Upper lobe of left lung (tissue), 6 donors: ENCODE results near the gene SHCBP1L. TPM values are rescaled to one million over a fixed set of nuclear protein-coding genes. Genes with fewer than 3 reads are reported as not detected.
"Not testable (repeated sequence)": the region's sequence is repeated elsewhere in the genome, so short reads cannot be mapped to it uniquely, and the experiment has no call there.

Experiments
- ATAC-seq, 2 donors: fragments of 200-7000 bp; cut with Tn5 transposase; one replicate each; pipeline ENCODE4 v1.9.1; 2022; ENCODE audit warnings: mild to moderate bottlenecking in 2 of 2, moderate library complexity in 2 of 2; ENCODE audit not compliant: low FRiP score in 2 of 2
- DNase-seq, 2 donors: peaks; one replicate each; pipeline ENCODE4 v3.0.0-alpha.2; 2019 to 2020
- H3K27ac ChIP-seq, 4 donors: fragments of 200-600 bp; sonication (generic); one replicate each; pipeline ENCODE4 v1.5.1; 2016 to 2019
- H3K27me3 ChIP-seq, 4 donors: fragments of 200-600 bp; sonication (generic); one replicate each; pipeline ENCODE4 v1.5.1; 2017 to 2019
- H3K36me3 ChIP-seq, 4 donors: fragments of 200-600 bp; sonication (generic); one replicate each; pipeline ENCODE4 v1.5.1; 2016 to 2019
- H3K4me1 ChIP-seq, 4 donors: fragments of 200-600 bp; sonication (generic); one replicate each; pipeline ENCODE4 v1.5.1; 2018 to 2019
- H3K4me3 ChIP-seq, 4 donors: fragments of 200-600 bp; sonication (generic); one replicate each; pipeline ENCODE4 v1.5.1; 2017 to 2019; ENCODE audit warnings: mild to moderate bottlenecking in 2 of 4, moderate library complexity in 1 of 4
- H3K9me3 ChIP-seq, 4 donors: fragments of 200-600 bp; sonication (generic); one replicate each; pipeline ENCODE4 v1.5.1; 2018 to 2019
- EP300 ChIP-seq, 4 donors: sonication (generic); formaldehyde crosslinking; IDR thresholded peaks; one replicate each; pipeline ENCODE4 v1.5.1; 2017; ENCODE audit warnings: antibody characterized with exemption in 4 of 4, control low read depth in 2 of 4
- POLR2A ChIP-seq, 4 donors: fragments of 450-650 bp; IDR thresholded peaks; one replicate each; pipeline ENCODE4 v1.5.1; 2016 to 2017; ENCODE audit warnings: antibody characterized with exemption in 4 of 4, mild to moderate bottlenecking in 2 of 4
- POLR2AphosphoS5 ChIP-seq, 2 donors: sonication (generic); formaldehyde crosslinking; IDR thresholded peaks; one replicate each; pipeline ENCODE4 v1.5.1; 2017; ENCODE audit warnings: antibody characterized with exemption in 2 of 2
- WGBS, 2 donors: methylation state at CpG; one replicate each; pipeline ENCODE4 v1.1.5; 2017 to 2018; 5-methylcytosine and 5-hydroxymethylcytosine counted together
- total RNA-seq, 6 donors: library from RNA; depleted of rRNA in 4 of 6; stranded (reverse); fragments of >200 nt in 4 of 6; gene quantifications; one replicate each; pipeline versions ENCODE4 v1.1.0 to v1.2.1, GENCODE V29; 2016 to 2021
- TF ChIP-seq, protein P1 (sequence below), 6 experiments: fragments of 450-650 bp in 4 of 6; fragments of 200-600 bp in 2 of 6; sonication (generic) in 2 of 6; IDR thresholded peaks; one replicate each; pipeline ENCODE4 v1.5.1; 2016 to 2019; ENCODE audit warnings: antibody characterized with exemption in 6 of 6
- donor health status: DM: no; HTN: no; CAD: no; lungs with moderate emphysema.
- donor health status: DM: no; HTN: yes; CAD: no; lungs with severe emphysema.

Gene SHCBP1L
- total RNA-seq, 6 donors from 2014 or later: not detected

DNA sequence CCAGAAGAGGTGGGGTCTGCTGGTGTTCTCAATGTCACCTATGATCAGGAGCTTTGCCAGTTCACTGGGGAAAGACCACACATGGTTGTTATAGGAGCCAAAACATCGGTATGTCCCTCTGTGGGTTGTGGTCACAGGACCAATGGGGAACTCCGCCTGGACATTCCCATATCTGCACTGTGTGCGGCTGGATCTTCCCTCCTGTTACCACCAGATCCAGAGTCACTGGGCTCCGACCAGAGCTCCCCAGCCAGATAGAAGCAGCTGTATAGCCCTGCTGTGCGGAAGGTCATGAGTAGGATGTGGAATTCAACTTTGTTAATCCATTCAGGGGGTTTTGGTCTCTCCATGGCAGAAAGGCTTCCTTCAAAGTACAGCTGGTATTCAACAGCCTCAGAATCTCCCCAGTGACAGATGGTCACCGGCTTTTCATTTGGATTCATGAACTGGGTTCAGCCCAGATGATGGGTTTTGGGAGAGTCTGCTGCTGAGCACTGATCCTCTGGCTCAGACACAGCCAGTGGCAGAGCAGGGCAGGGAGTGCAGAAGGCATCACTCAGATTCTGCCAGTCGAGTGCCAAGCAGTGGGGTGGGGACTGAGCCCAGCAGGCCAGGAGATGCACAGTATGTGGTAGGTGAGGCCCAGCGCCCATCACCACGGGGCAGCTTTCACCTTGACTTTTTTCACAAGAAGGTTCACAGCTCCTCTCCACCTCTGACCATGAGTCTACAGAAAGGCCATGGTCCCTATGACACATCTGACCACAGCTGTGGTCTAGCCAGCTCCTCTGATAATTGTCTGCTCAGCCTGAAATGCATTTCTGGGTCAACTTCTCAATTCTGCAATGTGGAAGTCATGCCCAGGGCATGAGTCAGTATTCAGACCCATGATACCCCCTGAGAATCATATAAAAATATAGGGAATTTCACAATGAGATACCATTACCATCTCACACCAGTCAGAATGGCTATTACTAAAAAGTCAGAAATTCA, 2.9 kb upstream of the SHCBP1L start:
- H3K4me3 ChIP-seq: no peak overlapping the region
- ATAC-seq: peak; percentile 45 to 82
- H3K27me3 ChIP-seq: peaks cover 0 to 11% (median 7%) of the 10 kb centered on the region in 4 donors
- no peaks in the 10 kb centered on the region for H3K9me3 ChIP-seq
- no peak for DNase-seq
- H3K4me1 ChIP-seq: peaks cover 0 to 8% (median 5%) of the 10 kb centered on the region in 4 donors
- peak in 1 of 2 donors; percentile 23 for TF ChIP-seq POLR2AphosphoS5 (IDR thresholded peaks at IDR 0.05)
- TF ChIP-seq POLR2A (IDR thresholded peaks at IDR 0.05): no peak
- TF ChIP-seq, protein P1, sequence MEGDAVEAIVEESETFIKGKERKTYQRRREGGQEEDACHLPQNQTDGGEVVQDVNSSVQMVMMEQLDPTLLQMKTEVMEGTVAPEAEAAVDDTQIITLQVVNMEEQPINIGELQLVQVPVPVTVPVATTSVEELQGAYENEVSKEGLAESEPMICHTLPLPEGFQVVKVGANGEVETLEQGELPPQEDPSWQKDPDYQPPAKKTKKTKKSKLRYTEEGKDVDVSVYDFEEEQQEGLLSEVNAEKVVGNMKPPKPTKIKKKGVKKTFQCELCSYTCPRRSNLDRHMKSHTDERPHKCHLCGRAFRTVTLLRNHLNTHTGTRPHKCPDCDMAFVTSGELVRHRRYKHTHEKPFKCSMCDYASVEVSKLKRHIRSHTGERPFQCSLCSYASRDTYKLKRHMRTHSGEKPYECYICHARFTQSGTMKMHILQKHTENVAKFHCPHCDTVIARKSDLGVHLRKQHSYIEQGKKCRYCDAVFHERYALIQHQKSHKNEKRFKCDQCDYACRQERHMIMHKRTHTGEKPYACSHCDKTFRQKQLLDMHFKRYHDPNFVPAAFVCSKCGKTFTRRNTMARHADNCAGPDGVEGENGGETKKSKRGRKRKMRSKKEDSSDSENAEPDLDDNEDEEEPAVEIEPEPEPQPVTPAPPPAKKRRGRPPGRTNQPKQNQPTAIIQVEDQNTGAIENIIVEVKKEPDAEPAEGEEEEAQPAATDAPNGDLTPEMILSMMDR (IDR thresholded peaks at IDR 0.05): no peak
- TF ChIP-seq EP300 (IDR thresholded peaks at IDR 0.05): no peak
- H3K36me3 ChIP-seq: no peaks in the 10 kb centered on the region
- H3K27ac ChIP-seq: no peak overlapping the region
- WGBS, 2 donors: 92 to 93% methylated on average over 5 to 9 of the region's 9 CpGs

GRCh38 chr1:182953826-182954225, 860 bp upstream of the SHCBP1L start:
- Histone ChIP-seq H3K4me1 (peaks cover 0 to 8% (median 5%) of the 10 kb centered on the region in 4 donors), H3K4me3 (no peak overlapping the region), H3K27me3 (peaks cover 0 to 11% (median 7%) of the 10 kb centered on the region in 4 donors), H3K27ac (no peak overlapping the region), H3K9me3 (no peaks in the 10 kb centered on the region), H3K36me3 (no peaks in the 10 kb centered on the region)
- 85 to 87% methylated on average over 3 of the region's 3 CpGs for WGBS, 2 donors
- TF ChIP-seq, protein P1 (IDR thresholded peaks at IDR 0.05): no peak
- TF ChIP-seq POLR2A (IDR thresholded peaks at IDR 0.05) (no peak), POLR2AphosphoS5 (IDR thresholded peaks at IDR 0.05) (no peak)
- ATAC-seq (no peak), DNase-seq (no peak)

GRCh38 chr1:182943336-182943735, 9.6 kb downstream of the SHCBP1L start:
- not testable (repeated sequence) for H3K27ac ChIP-seq, H3K4me1 ChIP-seq, H3K27me3 ChIP-seq, H3K9me3 ChIP-seq, DNase-seq, H3K36me3 ChIP-seq, H3K4me3 ChIP-seq, ATAC-seq
- WGBS, 2 donors: 96% methylated on average over 6 of the region's 6 CpGs

GRCh38 chr1:182942145-182942544, 10.8 kb downstream of the SHCBP1L start:
- not testable (repeated sequence) for H3K4me3 ChIP-seq, H3K27me3 ChIP-seq, H3K9me3 ChIP-seq, H3K36me3 ChIP-seq, H3K27ac ChIP-seq, ATAC-seq, H3K4me1 ChIP-seq
- 22 to 26% methylated on average over 15 to 25 of the region's 25 CpGs for WGBS, 2 donors
- DNase-seq: peak in 1 of 2 donors; percentile 79

DNA sequence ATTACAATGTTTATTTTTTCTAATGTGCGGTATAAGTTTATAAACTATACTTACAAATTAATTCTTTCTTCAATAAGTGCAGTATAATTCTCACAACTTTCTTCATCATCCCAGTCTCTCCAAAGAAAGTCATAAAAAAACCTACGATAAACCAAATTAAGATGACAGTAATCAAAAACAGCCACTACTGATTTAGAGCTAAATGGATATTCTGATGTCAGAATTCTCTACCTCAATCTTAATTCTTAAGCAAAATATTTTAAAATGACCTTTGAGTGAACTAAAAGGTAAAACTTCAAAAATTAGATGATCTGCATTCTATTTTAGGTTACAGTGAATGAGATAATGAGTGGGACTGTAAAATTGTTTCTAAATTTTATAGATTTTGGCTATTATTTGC, 13.6 kb downstream of the SHCBP1L start:
- Histone ChIP-seq H3K27me3 (peaks cover 0 to 3% (median 0%) of the 10 kb centered on the region in 4 donors), H3K9me3 (no peaks in the 10 kb centered on the region), H3K36me3 (no peaks in the 10 kb centered on the region), H3K27ac (no peak overlapping the region), H3K4me1 (peaks cover 0 to 3% (median 0%) of the 10 kb centered on the region in 4 donors), H3K4me3 (no peak overlapping the region)
- DNase-seq: no peak
- 92 to 95% methylated on average over 2 of the region's 2 CpGs for WGBS, 2 donors
- no peak for TF ChIP-seq POLR2A (IDR thresholded peaks at IDR 0.05)
- TF ChIP-seq POLR2AphosphoS5 (IDR thresholded peaks at IDR 0.05): no peak
- TF ChIP-seq EP300 (IDR thresholded peaks at IDR 0.05): no peak
- TF ChIP-seq, protein P1 (IDR thresholded peaks at IDR 0.05): no peak
- ATAC-seq: no peak

DNA sequence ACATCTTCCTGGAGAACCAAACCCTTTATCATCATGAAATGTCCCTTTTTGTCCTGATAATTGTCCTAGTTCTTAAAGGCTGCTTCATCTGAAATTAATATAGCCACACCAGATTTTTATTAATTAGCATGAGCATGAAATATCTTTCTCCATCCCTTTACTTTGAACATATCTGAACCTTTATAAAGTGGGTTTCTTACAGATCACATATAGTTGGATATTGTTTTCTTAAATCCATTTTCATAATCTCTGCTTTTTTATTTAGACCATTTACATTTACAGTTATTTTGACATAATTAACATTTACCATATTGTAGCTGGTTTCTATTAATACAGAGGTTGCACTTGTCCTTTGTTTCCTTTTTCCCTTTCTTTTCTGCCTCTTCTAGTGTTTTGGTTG, 17.2 kb downstream of the SHCBP1L start:
- Histone ChIP-seq H3K9me3 (no peaks in the 10 kb centered on the region), H3K4me1 (no peaks in the 10 kb centered on the region), H3K27ac (no peak overlapping the region), H3K27me3 (no peaks in the 10 kb centered on the region), H3K4me3 (no peak overlapping the region), H3K36me3 (no peaks in the 10 kb centered on the region)
- ATAC-seq (no peak), DNase-seq (no peak)
- TF ChIP-seq POLR2AphosphoS5 (IDR thresholded peaks at IDR 0.05): no peak
- TF ChIP-seq, protein P1 (IDR thresholded peaks at IDR 0.05): no peak
- TF ChIP-seq POLR2A (IDR thresholded peaks at IDR 0.05): no peak
- TF ChIP-seq EP300 (IDR thresholded peaks at IDR 0.05): no peak
